ENCODE measurements around the gene EFHC1.
A peak's percentile ranks its signal among the peaks of the same experiment; 100 is the strongest.

EFHC1 gene

DNA sequence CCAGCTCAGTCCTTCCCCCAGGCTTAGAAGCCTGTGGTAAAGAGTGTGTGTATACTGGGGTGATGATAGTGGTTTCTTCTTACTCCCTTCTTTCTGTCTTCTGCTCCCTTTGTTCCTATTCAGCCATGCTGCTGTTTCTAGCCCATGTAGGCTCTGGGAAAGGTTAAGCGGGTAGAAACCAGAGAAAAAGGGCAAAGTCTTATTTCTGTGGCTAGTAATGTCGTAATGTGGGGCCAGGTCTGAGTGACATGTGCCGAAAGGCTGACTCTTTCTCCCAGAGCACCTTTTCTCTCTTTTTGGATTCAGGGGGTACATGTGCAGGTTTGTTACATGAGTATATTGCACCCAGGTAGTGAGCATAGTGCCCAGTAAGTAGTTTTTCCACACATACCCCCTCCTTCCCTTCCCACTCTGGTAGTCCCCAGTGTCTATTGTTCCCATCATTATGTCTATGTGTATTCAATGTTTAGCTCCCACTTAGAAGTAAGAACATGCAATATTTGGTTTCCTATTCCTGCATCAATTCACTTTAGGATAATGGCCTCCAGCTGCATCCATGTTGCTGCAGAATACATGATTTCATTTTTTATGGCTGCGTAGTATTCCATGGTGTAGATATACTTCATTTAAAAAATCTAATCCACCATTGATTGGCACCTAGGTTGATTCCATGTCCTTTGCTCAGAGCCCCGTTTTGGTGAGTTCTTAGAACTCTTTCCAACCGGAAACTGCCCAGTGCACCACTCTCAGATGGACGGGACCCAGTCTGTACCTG is 74.3 kb downstream of the EFHC1 start:
- no peak for DNase-seq
- Mint-ChIP-seq H3K4me3 (no peak overlapping the region), H3K4me1 (no peaks in the 10 kb centered on the region), H3K27ac (no peak overlapping the region), H3K9me3 (no peaks in the 10 kb centered on the region), H3K27me3 (no peaks in the 10 kb centered on the region), H3K36me3 (no peaks in the 10 kb centered on the region)
- CTCF ChIA-PET: interaction anchor here (1.7 kb wide), 1 partner anchor 40 kb away, joined by 3 read pairs; no protein-coding TSS in a partner anchor

DNA sequence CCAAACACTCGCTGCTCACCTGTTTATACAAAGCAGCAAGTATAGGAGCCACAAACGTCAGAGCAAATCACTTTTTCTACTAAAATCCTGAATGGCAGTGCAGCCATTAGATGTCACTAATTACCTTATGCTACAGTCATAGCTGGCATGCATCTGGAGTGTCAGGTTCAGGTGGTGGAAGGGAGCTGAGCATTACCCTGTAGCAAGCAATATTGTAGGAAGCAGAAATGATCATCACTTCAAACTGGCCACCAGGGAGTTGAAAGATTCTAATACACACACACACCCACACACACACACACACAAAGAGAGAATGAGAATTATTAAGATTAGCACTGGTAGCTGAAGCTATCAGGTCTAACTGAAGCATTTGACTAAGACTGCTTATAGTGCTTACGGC is 75.8 kb downstream of the EFHC1 start:
- DNase-seq: no peak
- Mint-ChIP-seq H3K36me3 (no peaks in the 10 kb centered on the region), H3K9me3 (no peaks in the 10 kb centered on the region), H3K4me3 (no peak overlapping the region), H3K4me1 (no peaks in the 10 kb centered on the region), H3K27me3 (no peaks in the 10 kb centered on the region), H3K27ac (no peak overlapping the region)
- CTCF ChIA-PET: interaction anchor here (1.2 to 1.7 kb wide), 2 partner anchors 11 to 39 kb away, joined by 3 to 4 read pairs; no protein-coding TSS in a partner anchor

DNA sequence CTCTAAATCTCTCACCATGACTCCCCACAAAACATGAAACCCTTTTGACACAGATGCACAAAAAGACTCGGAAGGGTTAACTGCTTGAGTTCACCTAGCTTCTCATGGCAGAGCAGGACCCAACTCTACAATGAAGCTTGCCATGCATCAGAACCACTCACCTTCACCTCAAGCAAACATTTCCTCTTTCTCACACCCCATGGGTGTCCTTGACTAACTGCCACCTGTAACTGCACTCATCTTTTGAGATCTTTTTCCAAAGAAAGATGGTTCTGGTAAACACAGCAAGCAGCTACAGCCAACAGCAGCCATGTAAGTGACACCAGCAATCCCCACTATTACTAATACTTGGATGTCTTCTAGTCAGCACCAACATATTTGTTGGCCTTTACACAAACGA is 76.5 kb downstream of the EFHC1 start:
- no peak overlapping the region for H3K4me3 Mint-ChIP-seq
- H3K27ac Mint-ChIP-seq: no peak overlapping the region
- CTCF ChIA-PET: interaction anchor here (1.3 kb wide), 1 partner anchor 167 kb away, joined by 3 read pairs; no protein-coding TSS in a partner anchor
- no peak for DNase-seq
- no peaks in the 10 kb centered on the region for H3K36me3 Mint-ChIP-seq
- no peaks in the 10 kb centered on the region for H3K9me3 Mint-ChIP-seq
- no peaks in the 10 kb centered on the region for H3K4me1 Mint-ChIP-seq
- no peaks in the 10 kb centered on the region for H3K27me3 Mint-ChIP-seq

DNA sequence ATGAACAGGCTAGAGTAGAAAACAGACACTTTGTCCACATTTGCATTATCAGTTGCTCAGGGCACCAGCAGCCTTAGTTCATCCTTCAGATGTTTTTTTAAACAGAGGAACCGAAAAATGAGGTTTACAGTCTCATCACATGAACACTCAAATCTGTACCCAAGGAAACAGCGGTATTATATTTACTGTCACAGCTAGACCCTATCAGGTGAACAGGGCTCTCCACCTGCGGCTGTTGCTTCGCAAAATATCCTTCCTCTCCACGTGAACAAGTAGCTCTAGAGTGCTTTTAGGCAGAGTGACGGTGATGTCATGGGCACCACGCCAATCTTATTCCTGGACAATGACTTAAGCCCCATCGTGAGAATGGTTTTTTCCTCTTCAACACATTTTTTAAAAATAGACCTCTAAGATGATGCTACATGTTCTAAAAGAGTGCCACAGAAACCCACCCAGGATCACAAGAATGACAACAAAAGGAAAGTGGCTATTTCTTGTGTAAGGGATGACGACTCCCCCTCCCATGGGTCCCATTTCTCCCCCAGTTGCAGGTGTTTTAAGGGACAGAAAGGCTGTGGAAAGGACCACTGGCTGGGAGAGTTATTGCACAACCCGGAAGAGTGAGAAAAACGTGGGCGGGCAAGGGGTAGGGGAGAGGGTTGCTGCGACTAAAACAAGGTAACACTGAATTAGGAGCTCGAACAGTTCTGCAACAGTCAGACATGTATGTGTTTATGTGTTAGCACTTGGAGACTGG is 77.7 kb downstream of the EFHC1 start:
- Mint-ChIP-seq H3K9me3 (no peaks in the 10 kb centered on the region), H3K27me3 (no peaks in the 10 kb centered on the region), H3K4me1 (no peaks in the 10 kb centered on the region), H3K27ac (peak overlapping the region; percentile 26), H3K36me3 (no peaks in the 10 kb centered on the region), H3K4me3 (no peak overlapping the region)
- DNase-seq: no peak
- CTCF ChIA-PET: interaction anchor here (1.3 kb wide), 1 partner anchor 166 kb away, joined by 3 read pairs; no protein-coding TSS in a partner anchor

DNA sequence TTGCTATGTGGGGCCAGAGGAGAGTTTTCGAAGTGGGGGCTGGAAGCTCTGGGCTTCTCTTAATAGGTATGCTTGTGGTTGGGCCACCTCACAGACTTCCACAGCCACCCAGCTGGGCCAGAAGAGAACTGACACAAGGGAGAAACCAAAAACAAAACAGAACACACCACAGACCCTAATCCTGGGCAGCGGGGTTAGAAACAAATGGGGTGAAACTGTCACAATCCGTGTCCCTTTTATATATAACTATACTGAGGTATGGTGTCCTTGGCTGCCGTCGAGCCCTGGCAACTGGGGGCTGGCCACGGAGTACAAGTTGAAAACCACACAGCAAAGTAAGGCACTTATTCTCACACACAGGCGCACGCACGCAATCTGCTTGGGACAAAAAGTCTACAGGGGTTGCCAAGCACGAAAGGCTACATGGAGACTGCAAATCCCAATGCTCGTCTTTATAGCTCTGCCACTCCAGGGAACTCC is 78.4 kb downstream of the EFHC1 start:
- H3K4me3 Mint-ChIP-seq: no peak overlapping the region

DNA sequence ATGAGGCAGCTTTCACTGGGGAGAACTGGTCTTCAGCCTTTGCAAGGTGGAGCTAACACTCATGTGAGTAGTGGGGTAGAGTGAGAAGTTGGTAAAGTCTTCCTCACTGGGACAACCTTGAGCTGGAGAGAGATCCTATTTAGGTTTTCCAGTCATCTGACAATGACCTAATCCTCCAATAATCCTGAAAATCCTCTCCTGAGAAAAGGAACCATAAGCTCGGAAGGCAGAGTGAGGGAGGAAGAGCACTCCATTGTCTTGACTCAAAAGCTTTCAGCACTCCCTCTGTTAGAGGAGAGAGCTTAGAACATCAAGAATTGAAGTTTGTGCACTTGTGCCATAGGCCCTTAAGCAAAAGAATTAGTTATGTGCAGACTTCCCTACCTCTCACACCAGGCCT is 78.9 kb downstream of the EFHC1 start:
- no peak overlapping the region for H3K27ac Mint-ChIP-seq
- no peaks in the 10 kb centered on the region for H3K9me3 Mint-ChIP-seq
- no peak overlapping the region for H3K4me3 Mint-ChIP-seq
- H3K27me3 Mint-ChIP-seq: no peaks in the 10 kb centered on the region
- no peaks in the 10 kb centered on the region for H3K4me1 Mint-ChIP-seq
- CTCF ChIA-PET: no interaction called here
- H3K36me3 Mint-ChIP-seq: no peaks in the 10 kb centered on the region
- DNase-seq: no peak

More for the DNA sequence above, 78.4 kb downstream of the EFHC1 start:
- Mint-ChIP-seq H3K4me1 (no peaks in the 10 kb centered on the region), H3K9me3 (no peaks in the 10 kb centered on the region), H3K27me3 (no peaks in the 10 kb centered on the region), H3K27ac (no peak overlapping the region), H3K36me3 (no peaks in the 10 kb centered on the region)
- CTCF ChIA-PET: no interaction called here
- no peak for DNase-seq

DNA sequence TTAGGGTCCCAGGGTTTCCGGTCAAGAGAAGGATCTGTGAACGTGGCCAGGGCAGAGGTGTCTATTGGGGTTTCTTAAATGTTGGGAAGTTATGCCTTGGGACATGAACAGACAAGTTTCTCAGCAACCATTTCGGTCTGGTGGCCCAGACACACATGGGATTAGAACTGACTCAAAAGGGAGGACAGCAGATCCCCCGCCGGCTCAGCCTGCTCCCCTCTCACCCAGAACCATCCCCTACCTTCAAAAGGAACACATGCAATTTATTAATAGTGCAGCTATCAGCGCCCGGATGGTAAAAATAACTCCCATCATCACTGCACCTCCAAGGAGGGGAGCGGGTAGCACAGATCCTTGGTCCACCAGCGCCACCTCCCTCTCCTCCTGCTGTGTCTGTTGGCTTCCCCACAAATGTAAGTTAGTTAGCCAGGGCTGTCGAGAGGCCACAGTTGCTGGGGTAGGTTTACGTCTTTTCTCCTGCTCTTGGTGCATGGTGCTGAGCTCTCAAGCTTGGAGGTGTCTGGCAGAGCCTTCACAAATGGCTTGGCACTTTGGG is 79.6 kb downstream of the EFHC1 start:
- H3K27me3 Mint-ChIP-seq: no peaks in the 10 kb centered on the region
- H3K9me3 Mint-ChIP-seq: no peaks in the 10 kb centered on the region
- no peaks in the 10 kb centered on the region for H3K4me1 Mint-ChIP-seq
- H3K27ac Mint-ChIP-seq: no peak overlapping the region
- no peak overlapping the region for H3K4me3 Mint-ChIP-seq
- CTCF ChIA-PET: interaction anchor here (1.3 kb wide), 1 partner anchor 84 kb away, joined by 4 read pairs; no protein-coding TSS in a partner anchor
- DNase-seq: no peak
- no peaks in the 10 kb centered on the region for H3K36me3 Mint-ChIP-seq

DNA sequence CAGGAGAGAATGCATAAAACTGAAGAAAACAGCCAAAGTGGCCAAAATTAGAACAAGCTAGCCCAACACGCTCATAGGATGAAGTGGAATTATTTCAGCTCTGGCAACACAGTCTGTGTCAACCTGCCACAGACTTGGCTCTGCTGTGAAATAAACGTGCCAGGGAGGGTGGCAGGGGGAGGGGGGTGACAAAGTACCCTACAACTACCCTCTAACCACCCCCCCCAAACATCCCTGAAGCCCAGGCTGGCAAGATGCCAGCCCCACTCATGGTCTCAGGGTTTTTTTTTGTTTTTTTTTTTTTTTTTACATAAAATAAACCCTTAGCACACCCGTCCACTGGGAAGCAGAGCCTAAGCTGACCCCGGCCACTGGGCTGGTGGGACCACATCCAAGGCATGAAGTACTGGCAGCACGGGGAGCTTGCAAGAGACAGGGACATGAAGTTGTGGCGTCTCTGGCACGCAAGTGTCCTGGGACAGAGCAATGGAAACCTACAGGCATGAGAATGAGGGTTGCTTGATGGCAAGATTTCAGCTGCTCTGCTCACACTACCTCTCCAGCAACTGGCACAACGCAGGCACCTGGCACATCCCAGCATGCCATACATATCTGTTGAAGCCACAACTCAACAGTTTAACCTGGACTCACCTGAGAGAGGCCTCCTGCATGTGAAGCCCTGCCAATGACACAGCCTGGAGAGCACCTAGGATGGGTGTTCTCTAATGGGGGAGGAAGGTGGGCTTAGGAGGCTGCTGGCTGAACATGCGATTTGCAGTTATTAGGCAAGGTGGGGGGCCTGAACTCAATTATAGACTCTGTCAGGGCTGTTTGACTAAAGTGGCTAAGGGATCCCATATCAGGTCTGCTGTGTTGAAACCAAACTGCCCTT is 80.3 kb downstream of the EFHC1 start:
- Mint-ChIP-seq H3K9me3 (no peaks in the 10 kb centered on the region), H3K4me1 (no peaks in the 10 kb centered on the region), H3K27ac (no peak overlapping the region), H3K36me3 (no peaks in the 10 kb centered on the region), H3K27me3 (no peaks in the 10 kb centered on the region), H3K4me3 (no peak overlapping the region)
- DNase-seq: no peak
- CTCF ChIA-PET: interaction anchor here (1.3 kb wide), 1 partner anchor 85 kb away, joined by 4 read pairs; no protein-coding TSS in a partner anchor

DNA sequence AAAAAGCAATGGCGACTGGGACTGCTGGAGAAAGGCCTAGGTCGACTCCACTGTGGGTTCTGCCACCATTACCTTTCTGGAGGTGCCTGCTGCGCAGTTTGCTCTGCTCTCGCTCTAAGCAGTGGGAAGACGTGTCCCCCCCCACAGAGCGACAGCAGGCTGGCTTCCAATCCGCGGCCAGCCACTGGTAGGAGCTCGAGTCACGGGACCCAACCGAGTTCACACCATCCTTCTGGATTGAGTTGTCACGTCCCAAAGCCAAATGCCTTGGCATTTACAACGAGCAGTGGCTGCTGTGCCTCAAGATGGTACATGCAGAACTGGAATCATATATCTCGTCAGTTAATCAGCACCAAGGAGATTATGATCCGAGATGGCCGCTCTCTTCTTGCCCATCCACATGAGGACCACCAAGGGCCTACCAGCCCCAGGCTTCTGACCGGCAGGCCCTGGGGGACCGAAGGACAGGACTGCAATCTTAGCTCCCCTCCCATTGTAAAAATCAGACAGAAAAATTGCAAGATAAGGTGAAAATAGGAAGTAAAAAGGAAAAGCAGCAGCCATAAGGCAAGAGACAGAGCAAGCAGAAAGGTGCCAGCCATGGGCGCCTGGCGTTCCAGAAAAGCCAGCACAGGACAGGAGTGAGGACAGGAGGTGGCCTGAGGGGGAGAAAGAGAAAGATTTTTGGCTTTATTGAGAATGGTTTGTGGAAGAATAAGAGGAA is 82.3 kb downstream of the EFHC1 start:
- H3K9me3 Mint-ChIP-seq: no peaks in the 10 kb centered on the region
- no peaks in the 10 kb centered on the region for H3K4me1 Mint-ChIP-seq
- no peaks in the 10 kb centered on the region for H3K27me3 Mint-ChIP-seq
- H3K36me3 Mint-ChIP-seq: no peaks in the 10 kb centered on the region
- DNase-seq: no peak
- CTCF ChIA-PET: interaction anchor here (1.1 kb wide), 1 partner anchor 34 kb away, joined by 3 read pairs; no protein-coding TSS in a partner anchor
- H3K27ac Mint-ChIP-seq: no peak overlapping the region
- H3K4me3 Mint-ChIP-seq: no peak overlapping the region

DNA sequence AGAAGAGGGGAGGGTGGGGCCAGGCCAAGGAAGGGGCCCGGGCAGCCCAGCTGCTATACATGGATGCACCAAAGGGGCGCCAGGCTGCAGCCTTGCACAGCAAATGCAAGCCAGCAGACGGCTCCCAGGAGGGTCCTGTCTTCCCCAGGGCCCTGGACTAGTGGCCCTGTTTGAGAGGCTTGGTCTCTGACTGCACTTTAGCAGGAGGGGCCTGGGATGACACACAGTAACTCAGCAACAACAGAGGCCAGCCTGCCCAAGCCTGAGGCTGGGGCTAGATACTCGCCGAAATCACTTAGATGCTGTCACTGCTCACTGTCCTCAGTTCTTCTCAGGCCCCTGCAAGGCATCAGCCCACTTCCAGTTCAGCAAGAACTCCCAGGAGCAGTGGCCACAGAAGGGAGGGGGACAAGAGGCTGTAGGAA is 83.2 kb downstream of the EFHC1 start:
- Mint-ChIP-seq H3K4me3 (no peak overlapping the region), H3K9me3 (no peaks in the 10 kb centered on the region), H3K27me3 (no peaks in the 10 kb centered on the region), H3K36me3 (no peaks in the 10 kb centered on the region), H3K27ac (no peak overlapping the region), H3K4me1 (no peaks in the 10 kb centered on the region)
- CTCF ChIA-PET: interaction anchor here (1.1 kb wide), 1 partner anchor 33 kb away, joined by 3 read pairs; no protein-coding TSS in a partner anchor
- no peak for DNase-seq

DNA sequence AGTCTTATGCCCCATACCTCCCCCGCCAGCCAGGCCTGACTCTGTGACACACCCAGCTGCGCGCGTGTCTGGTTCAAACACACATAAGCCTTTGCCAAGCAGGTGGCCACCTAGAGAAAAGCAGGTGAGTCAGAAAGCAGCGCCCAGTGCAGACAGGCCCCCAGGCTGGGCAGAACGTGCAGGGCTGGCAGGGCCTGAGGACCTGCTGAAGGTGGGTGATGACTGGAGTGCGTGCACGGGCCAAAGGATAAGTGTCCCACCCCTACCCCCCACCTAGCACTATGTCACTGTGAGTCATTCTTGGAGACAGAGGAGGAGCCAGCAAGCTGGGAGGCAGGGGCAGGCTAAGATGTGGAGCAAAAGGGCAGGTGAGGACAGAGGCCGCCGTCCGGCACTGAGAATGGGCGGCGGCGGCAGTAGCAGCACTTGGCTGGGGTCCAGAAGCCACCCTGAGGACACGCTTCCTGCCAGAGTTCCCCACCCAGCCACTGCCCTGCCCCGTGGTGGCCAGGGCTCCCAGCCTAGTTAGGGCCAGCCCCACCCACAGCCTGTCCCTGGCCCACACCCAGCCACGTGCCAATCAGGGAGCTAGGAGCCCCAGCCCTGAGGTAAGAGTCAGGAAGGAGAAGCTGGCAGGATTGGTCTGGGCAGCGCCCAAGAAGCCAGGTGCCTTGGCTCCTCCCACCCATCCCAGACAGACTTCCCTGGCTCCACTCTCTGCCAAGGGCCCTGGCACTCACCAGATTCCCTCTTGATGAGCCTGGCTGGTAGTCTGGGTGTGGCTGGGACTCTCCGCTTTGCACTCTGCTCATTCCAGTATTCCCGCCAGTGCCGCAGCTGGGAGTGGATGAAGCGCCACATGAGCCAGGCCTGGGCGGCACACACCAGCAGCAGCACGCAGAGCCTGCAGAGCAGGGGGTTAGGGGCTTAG is 84.0 kb downstream of the EFHC1 start:
- Mint-ChIP-seq H3K27me3 (no peaks in the 10 kb centered on the region), H3K4me1 (no peaks in the 10 kb centered on the region), H3K36me3 (no peaks in the 10 kb centered on the region), H3K4me3 (no peak overlapping the region), H3K9me3 (no peaks in the 10 kb centered on the region), H3K27ac (no peak overlapping the region)
- CTCF ChIA-PET: no interaction called here
- DNase-seq: no peak

DNA sequence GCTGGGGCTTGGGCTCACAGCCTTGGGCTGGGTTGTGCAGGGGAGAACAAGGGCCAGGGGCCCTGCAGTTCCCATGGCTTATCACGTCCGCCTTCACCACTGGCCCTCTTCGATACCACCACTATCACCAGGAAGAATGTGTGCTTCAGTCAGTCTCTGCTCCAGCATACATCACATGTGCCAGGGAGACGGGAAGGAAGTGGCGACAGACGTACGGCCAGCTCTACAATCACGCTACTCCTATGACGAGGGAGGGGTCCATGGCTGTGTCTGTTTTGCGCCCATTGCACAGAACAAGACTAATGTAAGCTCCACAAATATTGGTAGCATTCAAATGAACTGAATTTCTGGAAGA is 84.6 kb downstream of the EFHC1 start:
- Mint-ChIP-seq H3K4me1 (no peaks in the 10 kb centered on the region), H3K27me3 (no peaks in the 10 kb centered on the region), H3K4me3 (no peak overlapping the region), H3K36me3 (no peaks in the 10 kb centered on the region), H3K27ac (no peak overlapping the region), H3K9me3 (no peaks in the 10 kb centered on the region)
- DNase-seq: no peak
- CTCF ChIA-PET: no interaction called here
